HepG2 (cell line): Measurements from ENCODE around the gene S100A16. TPM values are rescaled to one million over a fixed set of nuclear protein-coding genes. Genes with fewer than 3 reads are reported as not detected.

Experiments
- CCDC6 ChIP-seq: sonication (generic); formaldehyde crosslinking; IDR thresholded peaks from 2 replicates; pipeline ENCODE4 v1.8.1; 2022; ENCODE audit warnings: mild to moderate bottlenecking, missing genetic modification reagents, moderate library complexity
- GATAD1 ChIP-seq: IDR thresholded peaks from 2 replicates; pipeline ENCODE4 v1.6.1; 2016; ENCODE audit warnings: missing genetic modification reagents, missing compliant biosample characterization
- HDAC6 ChIP-seq: fragments of 200-600 bp; sonication (generic); IDR thresholded peaks from 2 replicates; pipeline ENCODE4 v1.7.0; 2017; ENCODE audit warnings: mild to moderate bottlenecking, antibody characterized with exemption, low read length, low read depth
- KDM6A ChIP-seq: IDR thresholded peaks from 2 replicates; pipeline ENCODE4 v1.6.1; 2016; ENCODE audit warnings: low read depth
- NFATC3 ChIP-seq: sonication (generic); formaldehyde crosslinking; IDR thresholded peaks from 2 replicates; pipeline ENCODE4 v1.5.1; 2020; ENCODE audit warnings: mild to moderate bottlenecking, missing genetic modification reagents
- NFE2 ChIP-seq: sonication (generic); formaldehyde crosslinking; IDR thresholded peaks from 2 replicates; pipeline ENCODE4 v1.4.0; 2020; ENCODE audit warnings: missing genetic modification reagents
- NR1H2 ChIP-seq: sonication (generic); formaldehyde crosslinking; IDR thresholded peaks from 2 replicates; pipeline ENCODE4 v1.8.1; 2022; ENCODE audit warnings: low read depth, missing genetic modification reagents, borderline replicate concordance
- RORA ChIP-seq: sonication (generic); formaldehyde crosslinking; IDR thresholded peaks from 2 replicates; pipeline ENCODE4 v1.5.0; 2020; ENCODE audit warnings: mild to moderate bottlenecking, missing genetic modification reagents, moderate library complexity
- SAP130 ChIP-seq: IDR thresholded peaks from 2 replicates; pipeline ENCODE4 v1.6.1; 2016; ENCODE audit warnings: low read depth
- STAT5B ChIP-seq: sonication (generic); formaldehyde crosslinking; IDR thresholded peaks from 2 replicates; pipeline ENCODE4 v1.4.0; 2020; ENCODE audit warnings: missing genetic modification reagents
- SUZ12 ChIP-seq: fragments of 150-350 bp; IDR thresholded peaks from 2 replicates; pipeline ENCODE4 v1.6.1; 2014; ENCODE audit warnings: low read depth, low read length
- TAF15 ChIP-seq: fragments of 200-400 bp; formaldehyde crosslinking; IDR thresholded peaks from one replicate; pipeline ENCODE4 v1.6.1; 2018; ENCODE audit warnings: mild to moderate bottlenecking, low read depth, low read length; ENCODE audit not compliant: poor library complexity, severe bottlenecking
- ZFP36 ChIP-seq: fragments of 150-350 bp; IDR thresholded peaks from 2 replicates; pipeline ENCODE4 v1.6.1; 2018; ENCODE audit warnings: borderline replicate concordance, low read length, low read depth; ENCODE audit not compliant: partially characterized antibody
- ZNF274 ChIP-seq: sonication (generic); formaldehyde crosslinking; IDR thresholded peaks from 2 replicates; pipeline ENCODE4 v1.5.1; 2020; ENCODE audit warnings: mild to moderate bottlenecking, missing genetic modification reagents
- ZNF354B ChIP-seq: sonication (generic); formaldehyde crosslinking; IDR thresholded peaks from 2 replicates; pipeline ENCODE4 v1.8.0; 2022; ENCODE audit warnings: mild to moderate bottlenecking, missing genetic modification reagents
- ZNF430 ChIP-seq: sonication (generic); formaldehyde crosslinking; IDR thresholded peaks from 2 replicates; pipeline ENCODE4 v1.9.0; 2021; ENCODE audit warnings: mild to moderate bottlenecking, missing genetic modification reagents
- ZNF530 ChIP-seq: sonication (generic); formaldehyde crosslinking; IDR thresholded peaks from 2 replicates; pipeline ENCODE4 v1.5.0; 2020; ENCODE audit warnings: low read depth, mild to moderate bottlenecking, missing genetic modification reagents
- ZNF747 ChIP-seq: sonication (generic); formaldehyde crosslinking; IDR thresholded peaks from 2 replicates; pipeline ENCODE4 v1.8.1; 2023; ENCODE audit warnings: missing genetic modification reagents, mild to moderate bottlenecking, borderline replicate concordance
- ZNF773 ChIP-seq: sonication (generic); formaldehyde crosslinking; IDR thresholded peaks from 2 replicates; pipeline ENCODE4 v1.4.0; 2020; ENCODE audit warnings: missing genetic modification reagents, borderline replicate concordance
- polyA plus RNA-seq, 8 experiments: library from polyadenylated mRNA; depleted of rRNA in 3 of 8; stranded (reverse) in 7 of 8; unstranded in 1 of 8; fragments of >200 nt; fragmentation: Illumina TruSeq in 4 of 8; extraction: Trizol in 4 of 8; gene quantifications; 2 replicates each; pipeline versions ENCODE4 v1.2.1 to v1.2.3, GENCODE V29; 2011 to 2016; ENCODE audit warnings: low read depth in 4 of 8, missing spikeins in 1 of 8, mixed read lengths in 1 of 8; ENCODE audit not compliant: insufficient read depth in 1 of 8
- total RNA-seq, 5 experiments: library from RNA; depleted of rRNA; stranded (reverse); fragments of >200 nt; fragmentation: Illumina TruSeq; extraction: Trizol; gene quantifications; 2 replicates each; pipeline ENCODE4 v1.2.3, GENCODE V29; 2016; ENCODE audit warnings: low read depth in 1 of 5
- TF ChIP-seq, protein P1 (sequence below): conservative IDR thresholded peaks from 2 replicates; pipeline ENCODE4 v1.6.1; 2018; ENCODE audit warnings: missing genetic modification reagents
- TF ChIP-seq, protein P2 (sequence below): IDR thresholded peaks from 2 replicates; pipeline ENCODE4 v1.6.1; 2016; ENCODE audit warnings: low read depth, control low read depth
- TF ChIP-seq, protein P3 (sequence below): sonication (generic); formaldehyde crosslinking; IDR thresholded peaks from 2 replicates; pipeline ENCODE4 v1.4.0; 2020; ENCODE audit warnings: missing genetic modification reagents
- TF ChIP-seq, protein P4 (sequence below): sonication (generic); formaldehyde crosslinking; IDR thresholded peaks from 2 replicates; pipeline ENCODE4 v1.8.1; 2023; ENCODE audit warnings: missing genetic modification reagents, inconsistent platforms, borderline replicate concordance
- TF ChIP-seq, protein P5 (sequence below): sonication (generic); formaldehyde crosslinking; IDR thresholded peaks from 2 replicates; pipeline ENCODE4 v1.8.0; 2022; ENCODE audit warnings: mild to moderate bottlenecking, missing genetic modification reagents, moderate library complexity

S100A16 gene
- total and polyA plus RNA-seq, 2 of the 13 experiments (the other 11 are each of a cell fraction or from before 2014, with no cell fraction given): 46.0 to 195 TPM

DNA sequence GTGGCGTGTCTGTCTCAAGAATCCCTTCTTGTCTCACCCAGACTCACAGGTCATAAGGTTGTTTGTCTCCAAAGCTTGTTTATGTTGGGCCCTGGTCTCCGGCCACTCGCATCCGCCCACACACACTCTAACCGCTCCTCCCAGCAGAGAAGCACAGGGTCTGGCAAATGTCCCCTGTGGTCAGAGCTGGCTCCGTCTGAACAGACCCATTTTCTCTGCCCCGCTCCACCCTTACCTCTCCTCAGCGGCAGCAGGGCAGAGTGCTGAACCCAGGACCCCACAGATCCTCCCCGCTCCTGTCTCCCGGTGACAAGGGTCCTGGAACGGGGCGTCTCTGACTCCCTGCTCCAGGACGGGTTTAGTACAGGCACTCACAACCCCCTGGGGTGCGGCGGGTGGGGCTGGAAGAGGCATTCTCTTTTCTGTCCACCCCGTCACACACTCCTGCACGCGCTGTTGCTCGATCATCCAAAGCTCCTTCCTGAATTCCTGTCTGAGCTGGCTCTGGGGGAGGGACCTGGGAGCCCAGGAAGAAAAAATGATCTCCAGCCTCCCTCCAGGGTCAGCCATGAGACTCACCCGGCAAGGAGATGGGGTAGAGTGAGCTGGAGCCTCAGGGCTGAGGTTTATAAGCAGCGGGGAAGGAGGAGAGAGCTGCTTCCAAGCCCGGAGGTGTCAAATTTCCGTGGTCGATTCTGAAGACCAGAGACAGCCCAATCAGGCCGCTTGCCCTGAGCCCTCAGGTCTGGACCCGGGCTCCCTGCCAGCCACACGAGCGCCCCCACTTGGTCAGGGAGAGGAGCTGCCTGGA is 14.2 kb upstream of the S100A16 start, which contains the start of gene S100A13 (continued):
- TF ChIP-seq, protein P1, sequence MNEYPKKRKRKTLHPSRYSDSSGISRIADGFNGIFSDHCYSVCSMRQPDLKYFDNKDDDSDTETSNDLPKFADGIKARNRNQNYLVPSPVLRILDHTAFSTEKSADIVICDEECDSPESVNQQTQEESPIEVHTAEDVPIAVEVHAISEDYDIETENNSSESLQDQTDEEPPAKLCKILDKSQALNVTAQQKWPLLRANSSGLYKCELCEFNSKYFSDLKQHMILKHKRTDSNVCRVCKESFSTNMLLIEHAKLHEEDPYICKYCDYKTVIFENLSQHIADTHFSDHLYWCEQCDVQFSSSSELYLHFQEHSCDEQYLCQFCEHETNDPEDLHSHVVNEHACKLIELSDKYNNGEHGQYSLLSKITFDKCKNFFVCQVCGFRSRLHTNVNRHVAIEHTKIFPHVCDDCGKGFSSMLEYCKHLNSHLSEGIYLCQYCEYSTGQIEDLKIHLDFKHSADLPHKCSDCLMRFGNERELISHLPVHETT (CRISPR knock-in tag): no peak
- no peak for TF ChIP-seq GATAD1 (CRISPR knock-in tag)
- no peak for TF ChIP-seq STAT5B (CRISPR knock-in tag)
- TF ChIP-seq, protein P2, sequence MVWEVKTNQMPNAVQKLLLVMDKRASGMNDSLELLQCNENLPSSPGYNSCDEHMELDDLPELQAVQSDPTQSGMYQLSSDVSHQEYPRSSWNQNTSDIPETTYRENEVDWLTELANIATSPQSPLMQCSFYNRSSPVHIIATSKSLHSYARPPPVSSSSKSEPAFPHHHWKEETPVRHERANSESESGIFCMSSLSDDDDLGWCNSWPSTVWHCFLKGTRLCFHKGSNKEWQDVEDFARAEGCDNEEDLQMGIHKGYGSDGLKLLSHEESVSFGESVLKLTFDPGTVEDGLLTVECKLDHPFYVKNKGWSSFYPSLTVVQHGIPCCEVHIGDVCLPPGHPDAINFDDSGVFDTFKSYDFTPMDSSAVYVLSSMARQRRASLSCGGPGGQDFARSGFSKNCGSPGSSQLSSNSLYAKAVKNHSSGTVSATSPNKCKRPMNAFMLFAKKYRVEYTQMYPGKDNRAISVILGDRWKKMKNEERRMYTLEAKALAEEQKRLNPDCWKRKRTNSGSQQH (CRISPR knock-in tag): no peak
- TF ChIP-seq RORA (CRISPR knock-in tag): no peak
- peak; percentile 67 for TF ChIP-seq SAP130 (CRISPR knock-in tag)
- TF ChIP-seq HDAC6: no peak
- TF ChIP-seq, protein P3, sequence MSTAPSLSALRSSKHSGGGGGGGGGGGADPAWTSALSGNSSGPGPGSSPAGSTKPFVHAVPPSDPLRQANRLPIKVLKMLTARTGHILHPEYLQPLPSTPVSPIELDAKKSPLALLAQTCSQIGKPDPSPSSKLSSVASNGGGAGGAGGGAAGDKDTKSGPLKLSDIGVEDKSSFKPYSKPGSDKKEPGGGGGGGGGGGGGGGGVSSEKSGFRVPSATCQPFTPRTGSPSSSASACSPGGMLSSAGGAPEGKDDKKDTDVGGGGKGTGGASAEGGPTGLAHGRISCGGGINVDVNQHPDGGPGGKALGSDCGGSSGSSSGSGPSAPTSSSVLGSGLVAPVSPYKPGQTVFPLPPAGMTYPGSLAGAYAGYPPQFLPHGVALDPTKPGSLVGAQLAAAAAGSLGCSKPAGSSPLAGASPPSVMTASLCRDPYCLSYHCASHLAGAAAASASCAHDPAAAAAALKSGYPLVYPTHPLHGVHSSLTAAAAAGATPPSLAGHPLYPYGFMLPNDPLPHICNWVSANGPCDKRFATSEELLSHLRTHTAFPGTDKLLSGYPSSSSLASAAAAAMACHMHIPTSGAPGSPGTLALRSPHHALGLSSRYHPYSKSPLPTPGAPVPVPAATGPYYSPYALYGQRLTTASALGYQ (CRISPR knock-in tag): no peak
- TF ChIP-seq NFATC3 (CRISPR knock-in tag): no peak
- no peak for TF ChIP-seq ZNF747 (CRISPR knock-in tag)
- TF ChIP-seq KDM6A: no peak
- no peak; the same call in 1 of the 2 replicates for TF ChIP-seq ZNF430
- TF ChIP-seq NR1H2 (CRISPR knock-in tag): no peak
- TF ChIP-seq ZNF773 (CRISPR knock-in tag): no peak
- TF ChIP-seq NFE2: no peak
- TF ChIP-seq ZNF274: no peak; the same call in 1 of the 2 replicates
- TF ChIP-seq TAF15: no peak
- TF ChIP-seq, protein P4, sequence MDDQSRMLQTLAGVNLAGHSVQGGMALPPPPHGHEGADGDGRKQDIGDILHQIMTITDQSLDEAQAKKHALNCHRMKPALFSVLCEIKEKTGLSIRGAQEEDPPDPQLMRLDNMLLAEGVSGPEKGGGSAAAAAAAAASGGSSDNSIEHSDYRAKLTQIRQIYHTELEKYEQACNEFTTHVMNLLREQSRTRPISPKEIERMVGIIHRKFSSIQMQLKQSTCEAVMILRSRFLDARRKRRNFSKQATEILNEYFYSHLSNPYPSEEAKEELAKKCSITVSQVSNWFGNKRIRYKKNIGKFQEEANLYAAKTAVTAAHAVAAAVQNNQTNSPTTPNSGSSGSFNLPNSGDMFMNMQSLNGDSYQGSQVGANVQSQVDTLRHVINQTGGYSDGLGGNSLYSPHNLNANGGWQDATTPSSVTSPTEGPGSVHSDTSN (CRISPR knock-in tag): no peak
- TF ChIP-seq ZNF530 (CRISPR knock-in tag): no peak
- no peak for TF ChIP-seq ZFP36
- TF ChIP-seq SUZ12: no peak
- TF ChIP-seq, protein P5, sequence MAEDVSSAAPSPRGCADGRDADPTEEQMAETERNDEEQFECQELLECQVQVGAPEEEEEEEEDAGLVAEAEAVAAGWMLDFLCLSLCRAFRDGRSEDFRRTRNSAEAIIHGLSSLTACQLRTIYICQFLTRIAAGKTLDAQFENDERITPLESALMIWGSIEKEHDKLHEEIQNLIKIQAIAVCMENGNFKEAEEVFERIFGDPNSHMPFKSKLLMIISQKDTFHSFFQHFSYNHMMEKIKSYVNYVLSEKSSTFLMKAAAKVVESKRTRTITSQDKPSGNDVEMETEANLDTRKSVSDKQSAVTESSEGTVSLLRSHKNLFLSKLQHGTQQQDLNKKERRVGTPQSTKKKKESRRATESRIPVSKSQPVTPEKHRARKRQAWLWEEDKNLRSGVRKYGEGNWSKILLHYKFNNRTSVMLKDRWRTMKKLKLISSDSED (CRISPR knock-in tag): no peak
- TF ChIP-seq ZNF354B: no peak
- TF ChIP-seq CCDC6 (CRISPR knock-in tag): peak; percentile 66; the same call in 1 of the 2 replicates
